Prostate gland (tissue), 2 donors: ENCODE measurements around the gene NYAP1. TPM values are rescaled to one million over a fixed set of nuclear protein-coding genes. Genes with fewer than 3 reads are reported as not detected.
"Not testable (repeated sequence)": the region's sequence is repeated elsewhere in the genome, so short reads cannot be mapped to it uniquely, and the experiment has no call there.

ENCODE experiments used
- DNase-seq: peaks from one replicate; pipeline ENCODE4 v3.0.0-alpha.2; 2019; ENCODE audit warnings: low spot score
- H3K27ac ChIP-seq, 2 donors: fragments of 200-600 bp; sonication (generic); 2 replicates each; pipeline ENCODE4 v1.5.1; 2017 to 2019
- H3K27me3 ChIP-seq: fragments of 200-600 bp; sonication (generic); replicated peaks from 2 replicates; pipeline ENCODE4 v1.5.1; 2019; ENCODE audit not compliant: insufficient read depth
- H3K36me3 ChIP-seq, 2 donors: fragments of 200-600 bp; sonication (generic); 1 replicate in 1 of 2; 2 replicates in 1 of 2; pipeline versions ENCODE4 v1.5.1 to v1.8.1; 2017 to 2019
- H3K4me1 ChIP-seq: fragments of 200-600 bp; sonication (generic); replicated peaks from 2 replicates; pipeline ENCODE4 v1.5.1; 2019
- H3K4me3 ChIP-seq, 2 donors: fragments of 200-600 bp; sonication (generic); 2 replicates each; pipeline ENCODE4 v1.5.1; 2017 to 2019
- H3K9me3 ChIP-seq: fragments of 200-600 bp; sonication (generic); 2 replicates; pipeline ENCODE4 v1.5.1; 2017
- POLR2A ChIP-seq: fragments of 450-650 bp; IDR thresholded peaks from one replicate; pipeline ENCODE4 v1.6.1; 2016; ENCODE audit warnings: antibody characterized with exemption, mild to moderate bottlenecking
- POLR2AphosphoS5 ChIP-seq: sonication (generic); formaldehyde crosslinking; IDR thresholded peaks from one replicate; pipeline ENCODE4 v1.6.1; 2017; ENCODE audit warnings: antibody characterized with exemption
- WGBS: methylation state at CpG from one replicate; pipeline ENCODE4 v1.1.5; 2018; 5-methylcytosine and 5-hydroxymethylcytosine counted together
- intact Hi-C: fragments of 100-400 bp; cut with DNase I; formaldehyde crosslinking; loops from one replicate; pipeline ENCODE4 v1.14.2; 2022
- total RNA-seq, 2 donors: library from RNA; depleted of rRNA; stranded (reverse); fragments of >200 nt; gene quantifications; one replicate each; pipeline ENCODE4 v1.1.0, GENCODE V29; 2016
- TF ChIP-seq, protein P1 (sequence below), 4 experiments: fragments of 200-600 bp in 2 of 4; fragments of 450-650 bp in 2 of 4; sonication (generic) in 2 of 4; IDR thresholded peaks; 1 replicate in 3 of 4; 2 replicates in 1 of 4; pipeline ENCODE4 v1.5.1; 2016 to 2019; ENCODE audit warnings: antibody characterized with exemption in 4 of 4, mild to moderate bottlenecking in 2 of 4, moderate library complexity in 2 of 4

NYAP1 gene
- total RNA-seq, 2 donors from 2014 or later: 0.73 to 16.9 TPM

DNA sequence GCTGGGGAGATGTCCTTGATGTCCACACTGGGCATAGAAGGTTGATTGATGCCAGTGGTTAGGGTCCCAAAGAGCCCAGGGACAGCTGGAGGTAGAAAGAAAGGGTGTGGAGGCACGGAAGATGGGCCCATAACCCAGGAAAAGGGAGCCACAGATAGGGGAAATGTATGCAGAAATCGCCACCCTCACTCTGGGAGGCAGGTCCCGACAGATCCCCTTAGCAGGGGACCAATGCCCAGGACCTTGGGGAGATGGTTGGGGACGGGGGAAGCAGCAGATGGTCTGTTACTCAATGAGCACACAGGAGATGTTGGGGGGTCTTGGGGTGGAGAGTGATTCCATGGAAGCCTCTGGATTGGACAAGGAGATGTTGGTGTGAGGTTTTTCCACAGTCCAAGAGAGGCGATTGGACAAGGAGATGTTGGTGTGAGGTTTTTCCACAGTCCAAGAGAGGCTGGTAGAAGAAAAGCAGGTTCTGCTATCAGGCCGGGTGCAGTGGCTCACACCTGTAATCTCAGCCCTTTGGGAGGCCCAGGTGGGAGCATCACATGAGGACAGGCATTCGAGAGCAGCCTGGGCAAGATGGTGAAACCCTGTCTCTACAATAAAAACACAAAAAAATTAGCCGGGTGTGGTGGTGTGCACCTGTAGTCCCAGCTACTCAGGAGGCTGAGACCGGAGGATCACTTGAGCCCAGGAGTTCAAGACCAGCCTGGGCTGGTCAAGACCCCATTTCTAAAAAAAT is 40.5 kb upstream of the NYAP1 start:
- no peak for DNase-seq
- WGBS: 92% methylated on average over 9 of the region's 9 CpGs
- Histone ChIP-seq H3K36me3 (no peaks in the 10 kb centered on the region), H3K4me1 (no peaks in the 10 kb centered on the region), H3K4me3 (no peak overlapping the region), H3K9me3 (no peaks in the 10 kb centered on the region), H3K27ac (no peak overlapping the region), H3K27me3 (no peaks in the 10 kb centered on the region)
- TF ChIP-seq, protein P1, sequence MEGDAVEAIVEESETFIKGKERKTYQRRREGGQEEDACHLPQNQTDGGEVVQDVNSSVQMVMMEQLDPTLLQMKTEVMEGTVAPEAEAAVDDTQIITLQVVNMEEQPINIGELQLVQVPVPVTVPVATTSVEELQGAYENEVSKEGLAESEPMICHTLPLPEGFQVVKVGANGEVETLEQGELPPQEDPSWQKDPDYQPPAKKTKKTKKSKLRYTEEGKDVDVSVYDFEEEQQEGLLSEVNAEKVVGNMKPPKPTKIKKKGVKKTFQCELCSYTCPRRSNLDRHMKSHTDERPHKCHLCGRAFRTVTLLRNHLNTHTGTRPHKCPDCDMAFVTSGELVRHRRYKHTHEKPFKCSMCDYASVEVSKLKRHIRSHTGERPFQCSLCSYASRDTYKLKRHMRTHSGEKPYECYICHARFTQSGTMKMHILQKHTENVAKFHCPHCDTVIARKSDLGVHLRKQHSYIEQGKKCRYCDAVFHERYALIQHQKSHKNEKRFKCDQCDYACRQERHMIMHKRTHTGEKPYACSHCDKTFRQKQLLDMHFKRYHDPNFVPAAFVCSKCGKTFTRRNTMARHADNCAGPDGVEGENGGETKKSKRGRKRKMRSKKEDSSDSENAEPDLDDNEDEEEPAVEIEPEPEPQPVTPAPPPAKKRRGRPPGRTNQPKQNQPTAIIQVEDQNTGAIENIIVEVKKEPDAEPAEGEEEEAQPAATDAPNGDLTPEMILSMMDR (IDR thresholded peaks at IDR 0.05): no peak
- intact Hi-C loops: no loop called here

DNA sequence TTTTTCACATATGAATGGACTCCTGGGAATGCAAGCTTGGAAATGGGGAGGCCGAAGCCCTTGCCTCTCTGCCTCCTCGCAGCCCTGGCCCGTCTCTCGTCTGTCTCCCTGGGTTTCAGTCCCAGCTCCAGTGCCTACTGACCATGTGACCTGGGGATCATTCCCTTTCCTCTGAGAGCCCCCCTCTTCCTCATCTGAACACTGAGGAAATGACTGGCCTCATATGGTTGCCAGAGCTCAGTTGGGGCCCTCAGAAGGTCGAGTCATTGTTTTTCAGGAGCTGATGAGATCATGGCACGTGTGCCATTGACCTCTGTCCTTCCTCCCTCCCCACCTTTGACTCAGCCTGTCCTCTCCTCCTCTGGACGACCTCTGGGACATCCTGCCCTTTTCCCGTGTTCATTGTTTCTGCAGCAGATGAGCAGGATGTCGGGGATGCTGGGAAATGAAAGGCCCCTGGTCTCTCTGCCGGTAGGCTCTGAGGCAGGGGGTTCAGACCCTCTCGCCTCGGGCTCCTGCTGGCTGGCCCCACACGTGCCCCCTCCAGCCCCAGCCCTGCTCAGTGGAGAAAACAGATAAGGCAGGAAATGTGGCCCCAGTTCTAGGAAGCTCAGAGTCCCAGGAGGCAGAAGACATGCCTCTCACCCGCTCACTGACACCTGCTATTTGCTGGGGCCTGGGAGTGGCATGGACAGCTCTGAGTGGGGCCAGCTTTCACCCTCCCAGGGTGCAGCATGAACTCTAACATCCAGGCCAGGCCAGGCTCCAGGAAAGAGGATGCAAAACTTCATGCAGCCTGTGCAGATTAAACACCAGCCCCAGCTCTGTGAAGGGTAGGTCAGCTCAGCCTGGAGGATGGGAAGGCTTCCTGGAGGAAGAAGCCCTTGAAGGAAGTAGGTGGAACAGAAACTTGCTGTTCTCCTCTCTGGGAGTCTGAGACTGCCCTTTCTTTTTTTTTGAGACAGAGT is 39.1 kb upstream of the NYAP1 start:
- Histone ChIP-seq H3K27ac (peak overlapping the region in 1 of 2 donors; percentile 31), H3K36me3 (no peaks in the 10 kb centered on the region), H3K4me1 (no peaks in the 10 kb centered on the region), H3K27me3 (no peaks in the 10 kb centered on the region), H3K4me3 (no peak overlapping the region), H3K9me3 (no peaks in the 10 kb centered on the region)
- peak; percentile 32 for TF ChIP-seq POLR2AphosphoS5
- TF ChIP-seq POLR2A: no peak
- TF ChIP-seq, protein P1 (IDR thresholded peaks at IDR 0.05): no peak
- intact Hi-C loops: no loop called here
- 51% methylated on average over 14 of the region's 14 CpGs for WGBS
- no peak for DNase-seq

DNA sequence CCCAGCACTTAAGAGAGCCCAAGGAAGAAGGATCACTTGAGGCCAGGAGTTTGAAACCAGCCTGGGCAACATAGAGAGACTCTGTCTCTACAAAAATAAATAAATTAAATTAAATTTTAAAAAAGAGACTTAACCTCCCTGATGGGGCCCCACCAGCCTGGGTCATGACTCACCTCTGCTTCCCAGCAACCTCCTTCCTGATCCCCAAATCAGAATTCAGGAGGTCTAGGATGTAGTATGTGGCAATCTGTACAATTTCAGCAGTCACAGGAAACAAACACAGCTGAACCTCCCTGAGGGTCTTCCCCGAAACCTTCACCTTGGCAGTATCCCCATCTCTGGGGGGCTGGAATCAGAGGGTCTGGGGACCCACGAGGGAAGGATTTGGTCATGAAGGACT is 37.7 kb upstream of the NYAP1 start:
- WGBS: 77% methylated on average over 2 of the region's 2 CpGs
- no peaks in the 10 kb centered on the region for H3K4me1 ChIP-seq
- H3K4me3 ChIP-seq: no peak overlapping the region
- intact Hi-C loops: no loop called here
- DNase-seq: no peak
- no peaks in the 10 kb centered on the region for H3K27me3 ChIP-seq
- no peak overlapping the region for H3K27ac ChIP-seq
- H3K9me3 ChIP-seq: no peaks in the 10 kb centered on the region
- no peak for TF ChIP-seq POLR2AphosphoS5
- TF ChIP-seq POLR2A: no peak
- TF ChIP-seq, protein P1 (IDR thresholded peaks at IDR 0.05): no peak
- H3K36me3 ChIP-seq: no peaks in the 10 kb centered on the region

DNA sequence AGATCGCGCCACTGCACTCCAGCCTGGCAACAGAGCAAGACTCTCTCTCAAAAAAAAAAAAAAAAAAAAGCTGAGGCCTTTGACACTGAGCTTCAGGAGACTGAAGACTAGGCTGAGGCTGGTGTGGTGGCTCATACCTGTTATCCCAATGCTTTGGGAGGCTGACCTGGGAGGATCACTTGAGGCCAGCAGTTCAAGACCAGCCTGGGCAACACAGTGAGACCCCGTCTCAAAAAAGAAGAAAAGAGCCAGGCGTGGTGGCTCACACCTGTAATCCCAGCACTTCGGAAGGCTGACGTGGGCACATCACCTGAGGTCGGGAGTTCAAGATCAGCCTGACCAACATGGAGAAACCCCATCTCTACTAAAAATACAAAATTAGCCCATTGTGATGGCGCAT is 36.4 kb upstream of the NYAP1 start:
- H3K27me3 ChIP-seq, DNase-seq, H3K4me1 ChIP-seq, H3K36me3 ChIP-seq, intact Hi-C loops, H3K27ac ChIP-seq, H3K9me3 ChIP-seq, H3K4me3 ChIP-seq: not testable (repeated sequence)
- 97% methylated on average over 8 of the region's 8 CpGs for WGBS

DNA sequence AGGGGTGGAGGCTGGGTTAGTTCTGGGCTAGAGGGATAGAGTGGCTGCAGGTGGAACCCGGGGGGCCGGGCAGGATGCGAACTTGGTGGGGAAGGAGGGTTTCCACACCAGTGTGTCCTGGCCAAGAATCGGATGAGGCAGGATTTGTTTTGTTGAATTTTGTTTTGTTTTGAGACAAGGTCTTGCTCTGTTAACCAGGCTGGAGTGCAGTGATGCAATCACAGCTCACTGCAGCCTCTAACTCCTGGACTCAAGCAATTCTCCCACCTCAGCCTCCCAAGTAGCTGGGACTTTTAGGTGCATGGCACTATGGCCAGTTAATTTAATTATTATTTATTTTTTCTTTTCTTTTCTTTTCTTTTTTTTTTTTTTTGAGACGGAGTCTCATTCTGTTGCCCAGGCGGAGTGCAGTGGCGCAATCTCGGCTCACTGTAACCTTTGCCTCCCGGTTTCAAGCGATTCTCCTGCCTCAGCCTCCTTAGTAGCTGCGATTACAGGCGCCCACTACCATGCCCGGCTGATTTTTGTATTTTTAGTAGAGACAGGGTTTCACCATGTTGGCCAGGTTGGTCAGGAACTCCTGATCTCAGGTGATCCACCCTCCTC is 34.4 kb upstream of the NYAP1 start:
- no peaks in the 10 kb centered on the region for H3K9me3 ChIP-seq
- H3K4me3 ChIP-seq: no peak overlapping the region
- WGBS: 86% methylated on average over 13 of the region's 13 CpGs
- intact Hi-C loops: no loop called here
- no peaks in the 10 kb centered on the region for H3K36me3 ChIP-seq
- TF ChIP-seq POLR2AphosphoS5 (no peak), POLR2A (no peak)
- TF ChIP-seq, protein P1 (IDR thresholded peaks at IDR 0.05): no peak
- no peak overlapping the region for H3K27ac ChIP-seq
- DNase-seq: no peak
- no peaks in the 10 kb centered on the region for H3K4me1 ChIP-seq
- H3K27me3 ChIP-seq: no peaks in the 10 kb centered on the region
